SJSA1 (cell line): ENCODE data around the gene SPATS2L. TPM values are rescaled to one million over a fixed set of nuclear protein-coding genes. Genes with fewer than 3 reads are reported as not detected.
A peak's percentile ranks its signal among the peaks of the same experiment; 100 is the strongest.

ENCODE experiments used
- DNase-seq, 2 experiments: peaks; one replicate each; pipeline ENCODE4 v3.0.0-alpha.2; 2015 to 2020; ENCODE audit warnings: low spot score in 2 of 2, low read depth in 1 of 2
- H3K27ac ChIP-seq: fragments of 250-450 bp; sonication (Bioruptor Pico); 2 replicates; pipeline ENCODE4 v1.5.1; 2020; ENCODE audit warnings: mild to moderate bottlenecking, moderate library complexity
- H3K27me3 ChIP-seq: fragments of 250-450 bp; sonication (Bioruptor Pico); replicated peaks from 2 replicates; pipeline ENCODE4 v1.5.1; 2020; ENCODE audit warnings: mild to moderate bottlenecking, moderate library complexity
- H3K36me3 ChIP-seq: fragments of 250-450 bp; sonication (Bioruptor Pico); 2 replicates; pipeline ENCODE4 v1.5.1; 2020; ENCODE audit warnings: mild to moderate bottlenecking
- H3K4me1 ChIP-seq: fragments of 250-450 bp; sonication (Bioruptor Pico); replicated peaks from 2 replicates; pipeline ENCODE4 v1.6.1; 2021; ENCODE audit warnings: mild to moderate bottlenecking
- H3K4me3 ChIP-seq: fragments of 250-450 bp; sonication (Bioruptor Pico); 2 replicates; pipeline ENCODE4 v1.5.1; 2020; ENCODE audit warnings: mild to moderate bottlenecking
- H3K9me3 ChIP-seq: fragments of 250-450 bp; sonication (Bioruptor Pico); replicated peaks from 2 replicates; pipeline ENCODE4 v1.5.1; 2020; ENCODE audit warnings: mild to moderate bottlenecking
- total RNA-seq: library from RNA; depleted of rRNA; stranded (reverse); fragments of >200 nt; shearing (Covaris generic); gene quantifications from 2 replicates; pipeline ENCODE4 v1.2.3, GENCODE V29; 2014

Gene SPATS2L
- total RNA-seq, 1 experiment from 2014 or later, result 149 TPM

GRCh38 chr2:200438251-200438650 lies 131.8 kb downstream of the SPATS2L start:
- Histone ChIP-seq H3K36me3 (peaks cover 64% of the 10 kb centered on the region), H3K4me3 (no peak overlapping the region), H3K4me1 (peaks cover 18% of the 10 kb centered on the region), H3K27ac (no peak overlapping the region), H3K27me3 (no peaks in the 10 kb centered on the region), H3K9me3 (no peaks in the 10 kb centered on the region)
- DNase-seq, result no peak

GRCh38 chr2:200438846-200439245 lies 132.4 kb downstream of the SPATS2L start:
- H3K4me1 ChIP-seq, result peaks cover 23% of the 10 kb centered on the region
- H3K4me3 ChIP-seq, result no peak overlapping the region
- H3K27ac ChIP-seq, result no peak overlapping the region
- no peak for DNase-seq
- H3K9me3 ChIP-seq, result no peaks in the 10 kb centered on the region
- peaks cover 70% of the 10 kb centered on the region for H3K36me3 ChIP-seq
- H3K27me3 ChIP-seq, result no peaks in the 10 kb centered on the region

- Histone ChIP-seq H3K27ac (no peak overlapping the region), H3K4me1 (peaks cover 23% of the 10 kb centered on the region), H3K4me3 (no peak overlapping the region), H3K9me3 (no peaks in the 10 kb centered on the region), H3K36me3 (peaks cover 71% of the 10 kb centered on the region), H3K27me3 (no peaks in the 10 kb centered on the region)
- no peak for DNase-seq
Observed at GRCh38 chr2:200439981-200440380, 133.5 kb downstream of the SPATS2L start.

- Histone ChIP-seq H3K9me3 (no peaks in the 10 kb centered on the region), H3K4me1 (peaks cover 28% of the 10 kb centered on the region), H3K36me3 (peaks cover 63% of the 10 kb centered on the region), H3K27me3 (no peaks in the 10 kb centered on the region), H3K27ac (no peak overlapping the region), H3K4me3 (no peak overlapping the region)
- peak in 1 of 2 experiments; percentile 32 for DNase-seq
Observed at GRCh38 chr2:200442471-200442870, 136.0 kb downstream of the SPATS2L start.

- DNase-seq, result no peak
- no peak overlapping the region for H3K27ac ChIP-seq
- H3K4me3 ChIP-seq, result no peak overlapping the region
- no peaks in the 10 kb centered on the region for H3K9me3 ChIP-seq
- no peaks in the 10 kb centered on the region for H3K27me3 ChIP-seq
- H3K4me1 ChIP-seq, result peaks cover 28% of the 10 kb centered on the region
- H3K36me3 ChIP-seq, result peaks cover 62% of the 10 kb centered on the region
Observed at GRCh38 chr2:200443376-200443775, 136.9 kb downstream of the SPATS2L start.

- Histone ChIP-seq H3K27ac (no peak overlapping the region), H3K9me3 (no peaks in the 10 kb centered on the region), H3K36me3 (peaks cover 66% of the 10 kb centered on the region), H3K27me3 (no peaks in the 10 kb centered on the region), H3K4me1 (peaks cover 28% of the 10 kb centered on the region), H3K4me3 (no peak overlapping the region)
- DNase-seq, result no peak
Observed at GRCh38 chr2:200443916-200444315, 137.4 kb downstream of the SPATS2L start.

GRCh38 chr2:200444530-200444929 lies 138.0 kb downstream of the SPATS2L start:
- H3K4me3 ChIP-seq, result no peak overlapping the region
- H3K36me3 ChIP-seq, result peaks cover 67% of the 10 kb centered on the region
- peaks cover 28% of the 10 kb centered on the region for H3K4me1 ChIP-seq
- H3K27ac ChIP-seq, result no peak overlapping the region
- no peak for DNase-seq
- no peaks in the 10 kb centered on the region for H3K9me3 ChIP-seq
- H3K27me3 ChIP-seq, result no peaks in the 10 kb centered on the region

GRCh38 chr2:200445284-200445683 lies 138.8 kb downstream of the SPATS2L start:
- Histone ChIP-seq H3K27ac (no peak overlapping the region), H3K36me3 (peaks cover 64% of the 10 kb centered on the region), H3K4me1 (peaks cover 28% of the 10 kb centered on the region), H3K9me3 (no peaks in the 10 kb centered on the region), H3K27me3 (no peaks in the 10 kb centered on the region), H3K4me3 (no peak overlapping the region)
- DNase-seq, result no peak

GRCh38 chr2:200446612-200447011 lies 140.1 kb downstream of the SPATS2L start:
- no peak overlapping the region for H3K27ac ChIP-seq
- H3K9me3 ChIP-seq, result no peaks in the 10 kb centered on the region
- peaks cover 26% of the 10 kb centered on the region for H3K4me1 ChIP-seq
- no peak overlapping the region for H3K4me3 ChIP-seq
- H3K36me3 ChIP-seq, result peaks cover 56% of the 10 kb centered on the region
- DNase-seq, result no peak
- H3K27me3 ChIP-seq, result no peaks in the 10 kb centered on the region

- H3K4me1 ChIP-seq, result peaks cover 19% of the 10 kb centered on the region
- H3K27ac ChIP-seq, result no peak overlapping the region
- H3K9me3 ChIP-seq, result no peaks in the 10 kb centered on the region
- no peak overlapping the region for H3K4me3 ChIP-seq
- peaks cover 56% of the 10 kb centered on the region for H3K36me3 ChIP-seq
- peak in 1 of 2 experiments; percentile 48 for DNase-seq
- H3K27me3 ChIP-seq, result no peaks in the 10 kb centered on the region
Observed at GRCh38 chr2:200447139-200447855, 140.8 kb downstream of the SPATS2L start.

GRCh38 chr2:200448455-200448854 lies 142.0 kb downstream of the SPATS2L start:
- no peaks in the 10 kb centered on the region for H3K27me3 ChIP-seq
- H3K4me1 ChIP-seq, result peaks cover 8% of the 10 kb centered on the region
- H3K9me3 ChIP-seq, result no peaks in the 10 kb centered on the region
- no peak overlapping the region for H3K4me3 ChIP-seq
- no peak for DNase-seq
- peaks cover 56% of the 10 kb centered on the region for H3K36me3 ChIP-seq
- H3K27ac ChIP-seq, result no peak overlapping the region

- Histone ChIP-seq H3K27me3 (no peaks in the 10 kb centered on the region), H3K9me3 (no peaks in the 10 kb centered on the region), H3K4me3 (no peak overlapping the region), H3K27ac (no peak overlapping the region), H3K36me3 (peaks cover 56% of the 10 kb centered on the region), H3K4me1 (peaks cover 4% of the 10 kb centered on the region)
- DNase-seq, result no peak
Observed at GRCh38 chr2:200449149-200449548, 142.7 kb downstream of the SPATS2L start.

- Histone ChIP-seq H3K9me3 (no peaks in the 10 kb centered on the region), H3K4me1 (peaks cover 9% of the 10 kb centered on the region), H3K27me3 (no peaks in the 10 kb centered on the region), H3K4me3 (no peak overlapping the region), H3K27ac (no peak overlapping the region), H3K36me3 (peaks cover 55% of the 10 kb centered on the region)
- no peak for DNase-seq
Observed at GRCh38 chr2:200450288-200450687, 143.8 kb downstream of the SPATS2L start.

GRCh38 chr2:200451511-200451910 lies 145.0 kb downstream of the SPATS2L start:
- peaks cover 15% of the 10 kb centered on the region for H3K4me1 ChIP-seq
- H3K27me3 ChIP-seq, result no peaks in the 10 kb centered on the region
- peaks cover 55% of the 10 kb centered on the region for H3K36me3 ChIP-seq
- no peak overlapping the region for H3K4me3 ChIP-seq
- DNase-seq, result no peak
- no peak overlapping the region for H3K27ac ChIP-seq
- H3K9me3 ChIP-seq, result no peaks in the 10 kb centered on the region

- no peaks in the 10 kb centered on the region for H3K9me3 ChIP-seq
- peaks cover 55% of the 10 kb centered on the region for H3K36me3 ChIP-seq
- H3K27ac ChIP-seq, result no peak overlapping the region
Observed at GRCh38 chr2:200452377-200452776, 145.9 kb downstream of the SPATS2L start.

More at GRCh38 chr2:200452377-200452776, 145.9 kb downstream of the SPATS2L start:
- H3K4me1 ChIP-seq, result peaks cover 11% of the 10 kb centered on the region
- H3K4me3 ChIP-seq, result no peak overlapping the region
- DNase-seq, result no peak
- no peaks in the 10 kb centered on the region for H3K27me3 ChIP-seq
